Peyer's patch (tissue), 4 donors: Measurements from ENCODE around the gene RACK1. TPM values are rescaled to one million over a fixed set of nuclear protein-coding genes. Genes with fewer than 3 reads are reported as not detected.
A peak's percentile ranks its signal among the peaks of the same experiment; 100 is the strongest.

Experiments used
- DNase-seq, 3 donors: peaks; one replicate each; pipeline ENCODE4 v3.0.0-alpha.2; 2017 to 2019
- H3K27ac ChIP-seq, 4 donors: fragments of 200-600 bp; sonication (generic); one replicate each; pipeline ENCODE4 v1.5.1; 2016 to 2019
- H3K27me3 ChIP-seq, 2 donors: fragments of 200-600 bp; sonication (generic); one replicate each; pipeline ENCODE4 v1.5.1; 2019
- H3K36me3 ChIP-seq, 3 donors: fragments of 200-600 bp; sonication (generic); one replicate each; pipeline ENCODE4 v1.5.1; 2016 to 2019
- H3K4me1 ChIP-seq, 4 donors: fragments of 200-600 bp; sonication (generic); one replicate each; pipeline ENCODE4 v1.5.1; 2016 to 2019
- H3K4me3 ChIP-seq, 4 donors: fragments of 200-600 bp; sonication (generic); 1 replicate in 3 of 4; 2 replicates in 1 of 4; pipeline ENCODE4 v1.5.1; 2016 to 2019; ENCODE audit warnings: mild to moderate bottlenecking in 1 of 4
- H3K9me3 ChIP-seq, 4 donors: fragments of 200-600 bp; sonication (generic); one replicate each; pipeline ENCODE4 v1.5.1; 2016 to 2019; ENCODE audit warnings: mild to moderate bottlenecking in 1 of 4
- CTCF ChIP-seq, 6 experiments: fragments of 450-650 bp in 4 of 6; fragments of 200-600 bp in 2 of 6; sonication (generic) in 1 of 6; IDR thresholded peaks; one replicate each; pipeline ENCODE4 v1.5.1; 2017 to 2019; ENCODE audit warnings: antibody characterized with exemption in 6 of 6, mild to moderate bottlenecking in 3 of 6, moderate library complexity in 1 of 6
- POLR2A ChIP-seq, 2 donors: fragments of 450-650 bp; IDR thresholded peaks; one replicate each; pipeline ENCODE4 v1.5.1; 2017; ENCODE audit warnings: antibody characterized with exemption in 2 of 2, mild to moderate bottlenecking in 2 of 2, moderate library complexity in 2 of 2
- total RNA-seq, 4 donors: library from RNA; depleted of rRNA; stranded (reverse); fragments of >200 nt; gene quantifications; one replicate each; pipeline ENCODE4 v1.1.0, GENCODE V29; 2016

The RACK1 gene
- total RNA-seq, 4 donors from 2014 or later, result 1,067 to 1,931 (median 1,321) TPM

- TF ChIP-seq POLR2A (IDR thresholded peaks at IDR 0.05) (no peak), CTCF (IDR thresholded peaks at IDR 0.05) (no peak)
- Histone ChIP-seq H3K27ac (peak overlapping the region in 3 of 4 donors; percentile 70 to 78 (median 76)), H3K27me3 (no peaks in the 10 kb centered on the region), H3K36me3 (no peaks in the 10 kb centered on the region), H3K9me3 (no peaks in the 10 kb centered on the region), H3K4me1 (peaks cover 3 to 41% (median 19%) of the 10 kb centered on the region in 4 donors), H3K4me3 (peak overlapping the region; percentile 44 to 67 (median 62))
- peak in 1 of 3 donors; percentile 53 for DNase-seq
Observed at GRCh38 chr5:181205761-181206649, 37.7 kb downstream of the RACK1 start.

GRCh38 chr5:181204826-181205760, 38.6 kb downstream of the RACK1 start, which contains the start of gene TRIM7:
Gene TRIM7, minus strand, starts transcription at chr5:181205196. Its CDS starts 86 bp downstream, at chr5:181205110.
- no peaks in the 10 kb centered on the region for H3K9me3 ChIP-seq
- peak within 1 kb of the TSS; percentile 54 to 67 (median 62) for H3K4me3 ChIP-seq
- peak within 1 kb of the TSS in 3 of 4 donors; percentile 22 to 76 (median 40) for H3K27ac ChIP-seq
- H3K36me3 ChIP-seq, result no peaks in the 10 kb centered on the region
- DNase-seq, result peak in 1 of 3 donors; percentile 69
- no peak for TF ChIP-seq POLR2A (IDR thresholded peaks at IDR 0.05)
- no peak for TF ChIP-seq CTCF (IDR thresholded peaks at IDR 0.05)
- no peaks in the 10 kb centered on the region for H3K27me3 ChIP-seq
- H3K4me1 ChIP-seq, result peaks cover 3 to 41% (median 19%) of the 10 kb centered on the region in 4 donors

- Histone ChIP-seq H3K9me3 (no peaks in the 10 kb centered on the region), H3K27ac (peak overlapping the region in 3 of 4 donors; percentile 22 to 58 (median 40)), H3K27me3 (no peaks in the 10 kb centered on the region), H3K4me3 (peak overlapping the region; percentile 54 to 67 (median 62)), H3K36me3 (no peaks in the 10 kb centered on the region), H3K4me1 (peaks cover 3 to 41% (median 19%) of the 10 kb centered on the region in 4 donors)
- TF ChIP-seq POLR2A (IDR thresholded peaks at IDR 0.05) (no peak), CTCF (IDR thresholded peaks at IDR 0.05) (no peak)
- DNase-seq, result peak in 2 of 3 donors; percentile 50 to 56
Observed at GRCh38 chr5:181204113-181204825, 39.4 kb downstream of the RACK1 start.

GRCh38 chr5:181203777-181204112, 40.0 kb downstream of the RACK1 start:
- Histone ChIP-seq H3K36me3 (no peaks in the 10 kb centered on the region), H3K4me1 (peaks cover 3 to 41% (median 19%) of the 10 kb centered on the region in 4 donors), H3K4me3 (peak overlapping the region; percentile 54 to 67 (median 62)), H3K27ac (peak overlapping the region in 3 of 4 donors; percentile 22 to 58 (median 40)), H3K27me3 (no peaks in the 10 kb centered on the region), H3K9me3 (no peaks in the 10 kb centered on the region)
- TF ChIP-seq POLR2A (IDR thresholded peaks at IDR 0.05) (no peak), CTCF (IDR thresholded peaks at IDR 0.05) (no peak)
- peak in 2 of 3 donors; percentile 47 to 50 for DNase-seq
